MM.1S (cell line): Measurements from ENCODE around the gene RFNG.

Source experiments
- EZH2 ChIP-seq: fragments of 300-600 bp; sonication (generic); optimal IDR thresholded peaks from 2 replicates; pipeline ENCODE3; 2017; ENCODE audit warnings: low read depth, mild to moderate bottlenecking, antibody characterized with exemption, low read length, mixed read lengths
- EZH2phosphoT487 ChIP-seq: fragments of 300-600 bp; sonication (generic); IDR thresholded peaks from 2 replicates; pipeline ENCODE4 v1.6.1; 2018; ENCODE audit warnings: antibody characterized with exemption, low read length
- TF ChIP-seq, protein P1 (sequence below): fragments of 300-600 bp; sonication (generic); IDR thresholded peaks from 2 replicates; pipeline ENCODE4 v1.5.1; 2016; ENCODE audit warnings: antibody characterized with exemption, low read length, mixed read lengths

GRCh38 chr17:82019690-82020571, 31.7 kb downstream of the RFNG start:
- TF ChIP-seq, protein P1, sequence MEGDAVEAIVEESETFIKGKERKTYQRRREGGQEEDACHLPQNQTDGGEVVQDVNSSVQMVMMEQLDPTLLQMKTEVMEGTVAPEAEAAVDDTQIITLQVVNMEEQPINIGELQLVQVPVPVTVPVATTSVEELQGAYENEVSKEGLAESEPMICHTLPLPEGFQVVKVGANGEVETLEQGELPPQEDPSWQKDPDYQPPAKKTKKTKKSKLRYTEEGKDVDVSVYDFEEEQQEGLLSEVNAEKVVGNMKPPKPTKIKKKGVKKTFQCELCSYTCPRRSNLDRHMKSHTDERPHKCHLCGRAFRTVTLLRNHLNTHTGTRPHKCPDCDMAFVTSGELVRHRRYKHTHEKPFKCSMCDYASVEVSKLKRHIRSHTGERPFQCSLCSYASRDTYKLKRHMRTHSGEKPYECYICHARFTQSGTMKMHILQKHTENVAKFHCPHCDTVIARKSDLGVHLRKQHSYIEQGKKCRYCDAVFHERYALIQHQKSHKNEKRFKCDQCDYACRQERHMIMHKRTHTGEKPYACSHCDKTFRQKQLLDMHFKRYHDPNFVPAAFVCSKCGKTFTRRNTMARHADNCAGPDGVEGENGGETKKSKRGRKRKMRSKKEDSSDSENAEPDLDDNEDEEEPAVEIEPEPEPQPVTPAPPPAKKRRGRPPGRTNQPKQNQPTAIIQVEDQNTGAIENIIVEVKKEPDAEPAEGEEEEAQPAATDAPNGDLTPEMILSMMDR: peak; percentile 77
- no peak for TF ChIP-seq EZH2phosphoT487
- no peak for TF ChIP-seq EZH2
